ENCODE data around the gene SGTA.

The SGTA gene

GRCh38 chr19:2751438-2751830 is 31.6 kb downstream of the SGTA start:
- DNase-seq (ENCODE audit: low spot score): no peak

DNA sequence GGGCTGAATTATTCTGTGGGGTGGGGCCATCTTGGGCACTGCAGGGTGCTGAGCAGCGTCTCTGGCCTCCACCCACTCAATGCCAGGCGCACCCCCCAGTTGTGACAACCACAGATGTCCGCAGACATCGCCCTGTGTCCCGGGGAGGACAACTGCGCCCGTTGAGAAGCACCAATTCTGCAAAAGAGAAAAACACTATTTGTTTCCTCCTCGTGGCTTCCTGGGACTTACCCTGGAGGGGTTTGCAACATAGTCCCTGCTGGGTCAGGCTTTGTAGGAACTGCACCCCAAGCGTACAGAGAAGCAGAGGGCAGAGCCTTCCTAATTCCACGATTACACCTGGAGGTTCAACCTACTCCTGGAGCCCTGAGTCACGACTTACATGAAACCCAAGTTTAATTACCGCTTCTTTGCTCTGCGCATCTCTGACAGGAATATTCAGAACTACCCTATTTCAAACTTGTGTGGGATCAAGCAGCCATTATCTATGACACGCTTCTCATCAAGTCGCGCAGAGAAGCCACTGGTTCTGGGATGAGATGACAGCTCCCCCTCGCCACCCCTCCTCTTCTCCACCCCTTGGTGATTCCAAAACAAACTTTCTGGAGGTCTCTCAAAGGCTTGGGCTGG is 32.1 kb downstream of the SGTA start:
- DNase-seq (ENCODE audit: low spot score): no peak

GRCh38 chr19:2747349-2747748 is 35.7 kb downstream of the SGTA start:
- no peak for DNase-seq (ENCODE audit: low spot score)

- DNase-seq (ENCODE audit: low spot score): no peak
These were observed 39.0 kb downstream of the SGTA start for GRCh38 chr19:2744113-2744512.

DNA sequence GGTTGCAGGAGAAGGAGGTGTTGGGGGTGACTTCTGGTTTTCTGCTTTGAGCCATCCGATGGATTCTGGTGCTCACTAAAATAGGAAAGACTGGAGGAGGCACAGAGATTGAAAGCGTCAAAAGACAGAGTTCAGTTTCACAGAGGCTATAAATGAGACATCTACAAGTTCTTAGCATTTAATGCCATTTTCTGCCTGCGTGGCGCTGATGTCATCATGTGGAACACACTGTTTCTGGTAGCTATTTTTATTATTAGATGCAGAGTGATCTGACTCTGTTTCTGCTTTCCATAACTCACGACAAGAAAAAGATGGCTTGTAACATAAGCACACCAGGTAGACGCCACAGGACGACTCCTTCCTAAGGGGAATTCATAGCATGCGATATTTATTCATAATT is 40.0 kb downstream of the SGTA start:
- no peak for DNase-seq (ENCODE audit: low spot score)

- DNase-seq (ENCODE audit: low spot score): no peak
These were observed 42.8 kb downstream of the SGTA start for GRCh38 chr19:2740314-2740656.

GRCh38 chr19:2739602-2740313 is 43.3 kb downstream of the SGTA start, which contains the start of gene SLC39A3:
Gene SLC39A3, minus strand, starts transcription at chr19:2740017. Its CDS starts 2,760 bp downstream, at chr19:2737257.
- DNase-seq (ENCODE audit: low spot score): peak; percentile 100

GRCh38 chr19:2736550-2737190 is 46.4 kb downstream of the SGTA start:
- DNase-seq (ENCODE audit: low spot score): no peak

DNA sequence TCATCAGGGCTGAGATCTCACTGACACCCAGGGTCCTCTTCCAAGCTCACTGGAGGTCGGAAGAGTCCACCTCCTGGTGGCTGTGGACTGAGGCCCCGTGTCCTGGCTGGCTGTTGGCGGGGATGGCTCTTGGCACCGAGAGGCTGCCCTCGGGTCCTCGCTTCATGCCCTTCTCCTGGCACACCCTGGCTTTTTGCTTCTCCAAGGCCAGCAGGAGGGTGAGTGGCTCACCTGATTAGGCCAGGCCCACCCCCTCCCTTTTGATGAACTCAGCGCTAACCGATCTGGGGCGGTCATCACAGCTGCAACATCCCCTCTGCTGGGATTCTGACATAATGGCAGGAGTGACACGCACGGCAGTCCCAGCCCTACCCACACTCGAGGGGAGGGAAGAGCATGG is 47.7 kb downstream of the SGTA start:
- DNase-seq (ENCODE audit: low spot score): no peak

GRCh38 chr19:2734589-2735288 is 48.3 kb downstream of the SGTA start:
- DNase-seq (ENCODE audit: low spot score): no peak

DNA sequence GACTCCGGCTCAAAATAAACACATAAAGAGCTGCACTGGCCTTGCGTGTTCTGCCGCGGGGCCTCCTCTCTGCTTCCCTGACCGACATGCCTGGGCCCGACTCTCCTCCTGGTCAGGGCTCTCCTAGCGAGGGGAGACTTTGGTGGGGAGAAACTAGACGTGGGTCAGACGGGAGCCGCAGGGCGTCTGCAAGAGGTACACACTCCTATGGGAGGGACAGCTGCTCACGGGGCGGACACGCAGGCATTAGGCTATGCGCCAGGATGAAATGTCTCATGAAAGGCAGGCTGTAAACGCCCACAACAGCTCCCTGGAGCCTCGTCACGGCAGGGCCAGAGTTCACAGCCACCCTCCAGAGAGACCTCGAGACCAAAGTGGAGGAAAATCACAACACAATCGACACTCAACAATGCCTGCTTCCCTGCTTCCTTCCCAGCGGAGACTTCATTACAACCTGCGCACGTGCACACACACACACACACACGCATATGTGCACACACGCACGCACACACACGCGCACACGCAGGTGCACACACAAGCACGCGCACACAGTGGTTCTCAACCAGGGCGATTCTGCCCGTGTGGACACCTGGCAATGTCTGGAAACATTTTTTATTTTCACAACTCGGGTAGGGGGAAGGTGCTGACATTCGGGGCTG is 49.0 kb downstream of the SGTA start:
- no peak for DNase-seq (ENCODE audit: low spot score)

- DNase-seq (ENCODE audit: low spot score): no peak
These were observed 50.2 kb downstream of the SGTA start for GRCh38 chr19:2732883-2733282.

GRCh38 chr19:2732157-2732725 is 50.8 kb downstream of the SGTA start:
- DNase-seq (ENCODE audit: low spot score): no peak

GRCh38 chr19:2731181-2731995 is 51.7 kb downstream of the SGTA start:
- no peak for DNase-seq (ENCODE audit: low spot score)

DNA sequence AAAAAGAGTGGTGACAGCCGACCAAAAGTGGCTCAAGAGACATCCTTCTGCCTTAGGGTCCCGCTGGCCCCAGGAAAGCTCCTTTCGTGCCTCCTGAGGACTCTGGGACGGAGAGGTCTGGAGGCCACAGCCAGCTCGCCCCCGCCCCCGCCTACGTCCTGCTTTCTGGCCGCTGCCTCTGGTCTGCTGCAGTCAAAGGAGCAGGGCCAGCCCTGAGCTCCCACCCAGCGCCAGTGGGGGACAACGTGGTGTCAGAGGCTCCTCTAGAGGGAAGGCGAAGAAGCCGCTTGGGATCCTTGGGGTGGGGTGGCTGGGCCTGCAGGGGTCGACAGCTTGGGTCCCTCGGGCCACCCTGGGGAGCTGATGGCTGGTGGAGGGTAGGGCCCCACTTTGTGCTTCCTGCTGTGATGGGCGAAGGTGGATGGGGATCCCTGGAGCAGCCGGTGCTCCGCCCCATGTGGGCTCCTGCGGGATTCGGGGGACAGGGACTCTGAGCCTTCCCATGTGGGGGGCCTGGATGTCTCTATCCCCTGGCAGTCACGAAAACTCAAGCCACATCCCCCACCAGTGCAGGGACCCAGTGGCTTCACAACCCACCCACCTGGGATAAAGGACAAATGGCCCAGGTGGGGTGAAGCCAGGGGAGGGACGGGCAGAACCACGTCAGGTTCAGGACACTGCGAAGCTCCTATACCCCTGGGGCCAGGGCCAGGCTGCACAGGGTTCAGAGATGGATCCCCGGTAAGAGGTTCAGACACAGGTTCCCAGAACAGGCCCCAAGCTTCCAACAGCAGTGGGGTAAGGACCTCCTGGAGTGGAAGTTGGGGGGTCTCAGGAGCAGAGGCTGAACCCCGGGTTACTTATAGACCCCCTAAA is 52.9 kb downstream of the SGTA start:
- DNase-seq (ENCODE audit: low spot score): no peak

- DNase-seq (ENCODE audit: low spot score): no peak
These were observed 54.2 kb downstream of the SGTA start for GRCh38 chr19:2728783-2729387.

DNA sequence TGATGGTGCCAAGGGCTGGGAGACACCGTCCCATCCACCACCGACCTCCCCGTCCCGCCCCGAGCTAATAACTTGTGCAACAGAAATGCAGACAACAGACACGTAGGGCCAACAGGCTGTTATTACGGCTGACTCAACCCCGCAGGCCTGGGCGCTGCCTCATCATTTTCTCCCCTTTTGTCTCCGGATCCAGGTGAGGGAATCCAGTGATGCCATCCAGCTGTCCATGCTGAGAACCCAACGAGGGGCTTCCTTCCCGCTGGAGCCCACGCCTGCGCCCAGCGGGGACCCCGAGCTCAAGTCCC is 55.5 kb downstream of the SGTA start:
- peak; percentile 42 for DNase-seq (ENCODE audit: low spot score)

- no peak for DNase-seq (ENCODE audit: low spot score)
These were observed 56.0 kb downstream of the SGTA start for GRCh38 chr19:2726904-2727639.

Data from AG20443 (cell line).